Measurements from ENCODE around the gene CATSPERZ. TPM values are rescaled to one million over a fixed set of nuclear protein-coding genes. Genes with fewer than 3 reads are reported as not detected.
A peak's percentile ranks its signal among the peaks of the same experiment; 100 is the strongest.

Gene CATSPERZ
- total RNA-seq, 1 donor from 2014 or later, result not detected

- Mint-ChIP-seq H3K4me3 (peak overlapping the region; percentile 19), H3K9me3 (no peaks in the 10 kb centered on the region), H3K36me3 (ENCODE audit: low read depth) (peaks cover 46% of the 10 kb centered on the region), H3K27ac (no peak overlapping the region), H3K4me1 (peaks cover 54% of the 10 kb centered on the region), H3K27me3 (no peaks in the 10 kb centered on the region)
- ChIA-PET POLR2A (interaction anchor here (0.5 to 5.3 kb wide), 15 partner anchors 9 to 919 kb away, joined by 3 to 94 read pairs (median 5); partner anchors contain the start of genes ESRRA, PRDX5, RPS6KA4 and TRMT112), CTCF (interaction anchor here (0.7 to 9.2 kb wide), 10 partner anchors 10 to 138 kb away, joined by 3 to 69 read pairs (median 4); partner anchors contain the start of genes PRDX5 and TRMT112)
- peak; percentile 51 for ATAC-seq (ENCODE audit: low read depth)
- intact Hi-C loops (cut with micrococcal nuclease), result loop anchor here (1.0 to 2.0 kb wide), 3 partner anchors 57 to 101 kb away; partner anchors contain the start of genes BAD, FKBP2 and GPR137
- TF ChIP-seq CTCF (IDR thresholded peaks at IDR 0.05), result no peak
- DNase-seq, result peak; percentile 87
Observed at GRCh38 chr11:64341851-64342791, 42.0 kb downstream of the CATSPERZ start.

- TF ChIP-seq CTCF (IDR thresholded peaks at IDR 0.05), result no peak
- Mint-ChIP-seq H3K9me3 (no peaks in the 10 kb centered on the region), H3K4me3 (no peak overlapping the region), H3K27me3 (no peaks in the 10 kb centered on the region), H3K27ac (no peak overlapping the region), H3K4me1 (peaks cover 45% of the 10 kb centered on the region), H3K36me3 (ENCODE audit: low read depth) (peaks cover 44% of the 10 kb centered on the region)
- intact Hi-C loops (cut with micrococcal nuclease), result loop anchor here (1.0 kb wide), 1 partner anchor 98 kb away; no protein-coding TSS in a partner anchor
- no peak for ATAC-seq (ENCODE audit: low read depth)
- no peak for DNase-seq
- CTCF ChIA-PET, result interaction anchor here (0.7 to 9.2 kb wide), 7 partner anchors 11 to 139 kb away, joined by 3 to 69 read pairs (median 4); partner anchors contain the start of genes PRDX5 and TRMT112
- POLR2A ChIA-PET, result interaction anchor here (0.6 to 5.3 kb wide), 9 partner anchors 8 to 918 kb away, joined by 3 to 94 read pairs (median 5); partner anchors contain the start of genes PRDX5, RPS6KA4 and TRMT112
Observed at GRCh38 chr11:64342869-64343745, 42.9 kb downstream of the CATSPERZ start.

- DNase-seq (no peak), ATAC-seq (ENCODE audit: low read depth) (no peak)
- Mint-ChIP-seq H3K27me3 (no peaks in the 10 kb centered on the region), H3K4me3 (no peak overlapping the region), H3K36me3 (ENCODE audit: low read depth) (peaks cover 48% of the 10 kb centered on the region), H3K27ac (no peak overlapping the region), H3K9me3 (no peaks in the 10 kb centered on the region), H3K4me1 (peaks cover 41% of the 10 kb centered on the region)
- ChIA-PET POLR2A (interaction anchor here (0.9 to 2.4 kb wide), 5 partner anchors 9 to 39 kb away, joined by 3 to 8 read pairs (median 3); partner anchors contain the start of genes ESRRA, PRDX5 and TRMT112), CTCF (interaction anchor here (3.4 to 9.2 kb wide), 2 partner anchors 11 to 27 kb away, joined by 19 to 69 read pairs; partner anchors contain the start of genes PRDX5 and TRMT112)
- intact Hi-C loops (cut with micrococcal nuclease), result no loop called here
- TF ChIP-seq CTCF (IDR thresholded peaks at IDR 0.05), result no peak
Observed at GRCh38 chr11:64343767-64344559, 43.8 kb downstream of the CATSPERZ start.

- Mint-ChIP-seq H3K27ac (no peak overlapping the region), H3K27me3 (no peaks in the 10 kb centered on the region), H3K9me3 (no peaks in the 10 kb centered on the region), H3K4me3 (no peak overlapping the region), H3K36me3 (ENCODE audit: low read depth) (peaks cover 55% of the 10 kb centered on the region), H3K4me1 (peaks cover 32% of the 10 kb centered on the region)
- POLR2A ChIA-PET, result interaction anchor here (0.9 to 2.4 kb wide), 4 partner anchors 8 to 39 kb away, joined by 3 to 8 read pairs (median 3); partner anchors contain the start of genes ESRRA, PRDX5 and TRMT112
- ATAC-seq (ENCODE audit: low read depth) (no peak), DNase-seq (no peak)
- no peak for TF ChIP-seq CTCF (IDR thresholded peaks at IDR 0.05)
- intact Hi-C loops (cut with micrococcal nuclease), result no loop called here
- CTCF ChIA-PET, result interaction anchor here (9.2 kb wide), 1 partner anchor 28 kb away, joined by 69 read pairs; the partner anchor contains the start of genes PRDX5 and TRMT112
Observed at GRCh38 chr11:64344787-64345186, 44.6 kb downstream of the CATSPERZ start.

Measured in activated B cell treated with CpG ODN at 0.5 μM for 24 hours (primary cell).